Erythroblast (primary cell): Measurements from ENCODE around the gene FAM25A.
"Not testable (repeated sequence)": the region's sequence is repeated elsewhere in the genome, so short reads cannot be mapped to it uniquely, and the experiment has no call there.

ENCODE experiments used
- DNase-seq, 2 experiments: peaks; one replicate each; lab custom pipeline; 2025; lab: John Stamatoyannopoulos, UW
- GATA1 ChIP-seq: IDR thresholded peaks from 2 replicates; pipeline ENCODE4 v1.6.1; 2011; ENCODE audit warnings: low read depth, mild to moderate bottlenecking, control low read depth, low read length, moderate library complexity
- POLR2A ChIP-seq: IDR thresholded peaks from 2 replicates; pipeline ENCODE4 v1.6.1; 2011; ENCODE audit warnings: mild to moderate bottlenecking, low read length

Gene FAM25A

DNA sequence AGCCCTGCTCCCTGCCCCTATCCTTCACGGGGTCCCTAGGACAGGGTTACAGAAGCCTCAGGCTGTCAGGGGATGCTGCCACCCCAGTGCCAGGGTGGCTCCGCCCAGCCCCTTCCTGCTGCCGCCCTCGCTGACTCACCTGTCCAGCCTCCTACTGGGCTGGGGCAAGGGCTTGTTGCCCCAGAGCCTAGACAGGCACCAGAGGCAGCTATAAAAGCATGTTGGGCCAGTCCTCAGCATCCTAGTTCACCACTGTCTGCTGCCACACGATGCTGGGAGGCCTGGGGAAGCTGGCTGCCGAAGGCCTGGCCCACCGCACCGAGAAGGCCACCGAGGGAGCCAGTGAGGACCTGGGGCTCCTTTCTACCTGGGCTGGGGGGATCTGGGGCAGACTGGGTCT lies at the start of gene FAM25A:
Gene FAM25A, plus strand, starts transcription at position 239 of the 400 bp plus-strand sequence. Its CDS starts 31 bp downstream, at position 270.
- DNase-seq = not testable (repeated sequence)

DNA sequence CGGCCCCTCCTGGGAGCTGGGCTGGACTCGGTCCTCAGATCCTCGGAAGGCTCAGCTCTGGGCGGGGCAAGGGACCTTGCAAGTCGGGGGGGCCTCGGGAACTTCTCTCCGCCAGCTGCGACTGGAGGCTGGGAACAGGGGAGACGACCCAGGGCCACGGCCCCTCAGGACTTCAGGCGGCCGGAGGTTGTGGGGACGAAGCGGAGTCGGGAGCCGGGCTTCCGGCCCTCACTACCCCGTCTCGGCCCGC lies 49.2 kb upstream of the FAM25A start:
- no peak for TF ChIP-seq POLR2A
- TF ChIP-seq GATA1 = no peak
- no peak for DNase-seq

DNA sequence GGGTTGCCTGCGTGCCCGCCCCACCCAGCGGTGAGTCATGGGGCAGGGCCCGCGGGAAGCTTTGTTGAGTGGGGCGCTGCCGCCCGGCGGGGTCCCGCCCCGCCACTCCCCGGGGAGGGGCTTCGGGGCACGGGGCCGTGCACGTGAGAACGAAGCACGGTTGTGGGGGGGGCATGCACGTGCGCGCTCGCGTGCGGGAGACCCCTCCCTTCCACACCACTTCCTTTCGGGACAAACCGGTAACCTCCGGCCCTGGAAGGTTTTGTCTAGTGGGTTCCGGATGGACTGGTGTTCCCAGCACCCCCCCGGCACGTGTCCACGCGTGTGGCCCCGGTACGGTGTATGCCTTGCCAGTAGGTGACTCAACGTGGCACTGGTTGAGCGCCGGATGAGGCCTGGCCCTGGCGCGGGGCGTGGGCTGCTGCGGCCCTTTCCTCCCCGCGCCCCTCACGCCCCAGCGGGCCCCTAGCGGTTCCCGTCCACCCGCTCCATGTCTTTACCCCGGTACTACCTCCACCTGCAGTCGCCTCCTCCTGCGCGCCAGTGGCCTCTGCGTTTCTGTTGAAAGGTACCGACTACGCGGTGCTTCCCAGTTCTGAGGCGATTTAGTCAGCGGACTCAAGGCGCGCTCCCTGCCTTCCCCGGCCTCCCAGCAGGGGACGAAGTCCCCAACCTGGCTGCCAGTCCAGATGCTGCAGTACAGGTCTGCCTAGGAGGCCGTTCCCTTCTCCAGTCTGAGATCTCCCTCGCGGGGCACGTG lies 48.7 kb upstream of the FAM25A start:
- TF ChIP-seq GATA1 (no peak), POLR2A (no peak)
- DNase-seq = peak; percentile 69 to 78

DNA sequence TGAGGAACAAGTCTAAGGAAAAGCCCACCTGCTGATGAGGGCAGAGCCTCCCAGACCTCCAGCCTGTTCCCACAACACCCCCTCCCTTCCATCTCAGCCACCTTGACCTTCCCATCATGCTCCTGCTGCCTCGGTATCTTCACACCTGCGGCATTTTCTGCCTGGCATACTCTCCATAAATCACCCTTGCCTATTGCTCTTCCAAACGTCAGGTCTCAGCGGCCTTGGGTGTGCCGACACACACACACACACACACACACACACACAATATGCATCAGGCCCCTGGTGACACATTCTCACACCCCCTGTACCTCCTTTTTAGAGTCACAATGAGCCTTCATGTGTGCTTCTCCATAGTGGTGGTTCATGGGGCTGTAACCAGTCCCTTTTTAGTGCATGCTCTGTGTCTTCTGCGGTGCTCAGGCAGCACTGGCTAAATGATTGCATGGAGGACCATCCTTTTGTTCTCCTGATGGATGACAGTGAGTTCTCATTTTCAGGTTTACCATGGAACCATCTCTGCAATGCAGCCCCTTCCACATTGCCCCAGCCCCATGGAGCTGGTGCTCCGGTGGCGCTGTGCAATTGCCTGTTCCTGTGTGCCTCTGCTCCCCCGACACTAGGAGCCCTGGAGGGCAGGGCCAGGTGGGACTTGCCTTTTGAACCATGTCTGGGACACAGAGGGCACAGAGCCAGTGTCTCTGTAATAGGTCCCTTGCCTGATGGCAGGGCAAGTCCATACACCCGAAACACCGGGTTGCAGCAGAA lies 47.3 kb upstream of the FAM25A start:
- DNase-seq = no peak
- TF ChIP-seq GATA1 (no peak), POLR2A (no peak)

DNA sequence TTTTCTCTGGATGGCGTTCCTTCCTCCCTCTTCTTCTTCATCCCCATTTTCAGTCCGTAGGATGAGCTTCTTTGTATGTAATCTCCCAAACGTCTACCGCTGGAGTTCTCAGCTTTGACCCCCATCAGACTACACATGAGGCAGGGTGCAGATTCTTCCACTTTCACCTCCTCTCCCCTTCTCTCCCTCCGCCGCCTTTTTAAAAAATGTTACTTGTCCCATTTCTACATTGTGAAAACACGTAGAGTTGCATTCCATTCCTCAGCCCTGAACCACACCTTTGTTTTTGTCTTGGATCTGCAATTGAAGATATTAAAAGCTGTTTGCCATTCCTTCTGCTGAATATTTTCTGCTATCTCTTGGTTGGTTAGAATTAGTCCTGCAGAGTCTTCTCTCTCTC lies 45.6 kb upstream of the FAM25A start:
- TF ChIP-seq GATA1 (no peak), POLR2A (no peak)
- DNase-seq = no peak

DNA sequence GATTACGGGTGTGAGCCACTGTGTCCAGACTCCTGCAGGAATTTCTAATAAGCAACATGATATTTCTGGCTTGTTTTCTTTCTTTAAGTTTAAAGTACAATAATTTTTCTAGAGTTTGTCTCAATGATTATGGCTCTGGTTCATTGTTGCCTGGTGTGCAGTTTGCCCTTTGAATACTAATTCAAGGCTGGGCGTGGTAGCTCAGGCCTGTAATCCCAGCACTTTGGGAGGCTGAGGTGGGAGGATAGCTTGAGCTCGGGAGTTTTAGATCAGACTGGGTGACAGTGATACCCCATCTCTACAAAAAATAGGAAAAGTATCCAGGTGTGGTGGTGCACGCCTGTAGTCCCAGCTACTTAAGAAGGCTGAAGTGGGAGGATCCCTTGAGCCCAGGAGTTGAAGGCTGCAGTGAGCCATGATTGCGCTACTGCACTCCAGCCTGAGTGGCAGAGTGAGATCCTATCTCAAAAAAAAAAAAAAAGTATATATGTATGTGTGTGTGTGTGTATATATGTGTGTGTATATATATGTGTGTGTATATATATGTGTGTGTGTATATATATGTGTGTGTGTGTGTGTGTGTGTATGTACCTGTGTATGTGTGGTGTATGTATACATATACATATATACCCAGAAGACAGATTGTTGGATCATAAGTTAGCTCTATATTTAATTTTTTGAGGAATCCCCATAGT lies 43.6 kb upstream of the FAM25A start:
- DNase-seq = no peak
- TF ChIP-seq POLR2A = no peak
- no peak for TF ChIP-seq GATA1

DNA sequence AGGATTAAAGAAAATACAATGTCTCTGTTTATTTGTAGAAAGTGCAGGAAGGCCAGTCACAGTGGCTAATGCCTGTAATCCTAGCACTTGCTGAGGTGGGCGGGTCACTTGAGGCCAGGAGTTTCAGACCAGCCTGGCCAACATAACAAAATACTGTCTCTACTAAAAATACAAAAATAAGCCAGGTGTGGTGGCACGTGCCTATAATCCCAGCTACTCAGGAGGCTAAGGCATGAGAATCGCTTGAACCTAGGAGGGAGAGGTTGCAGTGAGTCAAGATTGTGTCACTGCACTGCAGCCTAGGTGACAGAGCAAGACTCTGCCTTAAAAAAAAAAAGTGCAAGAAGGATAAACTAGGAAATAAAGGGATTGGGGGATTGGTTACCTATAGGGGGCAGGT lies 41.6 kb upstream of the FAM25A start:
- DNase-seq = not testable (repeated sequence)

DNA sequence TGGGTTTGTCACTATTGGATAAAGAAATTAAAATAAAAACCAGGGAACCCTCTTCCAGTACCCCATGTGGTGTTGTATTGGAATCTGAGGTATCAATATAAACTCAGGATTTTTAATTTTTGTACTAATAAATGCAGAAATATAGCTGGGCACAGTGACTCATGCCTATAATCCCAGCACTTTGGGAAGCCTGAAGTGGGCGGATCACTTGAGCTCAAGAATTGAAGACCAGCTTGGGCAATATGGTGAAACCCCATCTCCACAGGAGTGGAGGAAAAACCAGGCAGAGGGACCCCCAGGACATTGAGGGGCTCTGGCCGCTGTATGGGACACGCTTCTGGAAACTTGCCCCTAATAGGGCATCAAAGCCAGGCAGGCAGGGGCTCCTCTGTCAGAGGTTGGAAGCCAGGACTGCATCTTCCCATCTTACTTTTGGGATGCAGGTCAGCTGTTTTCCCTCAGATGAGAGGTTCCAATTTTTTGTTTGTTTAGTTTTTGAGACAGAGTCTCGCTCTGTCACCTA lies 40.7 kb upstream of the FAM25A start:
- no peak for TF ChIP-seq GATA1
- TF ChIP-seq POLR2A = no peak
- DNase-seq = no peak

DNA sequence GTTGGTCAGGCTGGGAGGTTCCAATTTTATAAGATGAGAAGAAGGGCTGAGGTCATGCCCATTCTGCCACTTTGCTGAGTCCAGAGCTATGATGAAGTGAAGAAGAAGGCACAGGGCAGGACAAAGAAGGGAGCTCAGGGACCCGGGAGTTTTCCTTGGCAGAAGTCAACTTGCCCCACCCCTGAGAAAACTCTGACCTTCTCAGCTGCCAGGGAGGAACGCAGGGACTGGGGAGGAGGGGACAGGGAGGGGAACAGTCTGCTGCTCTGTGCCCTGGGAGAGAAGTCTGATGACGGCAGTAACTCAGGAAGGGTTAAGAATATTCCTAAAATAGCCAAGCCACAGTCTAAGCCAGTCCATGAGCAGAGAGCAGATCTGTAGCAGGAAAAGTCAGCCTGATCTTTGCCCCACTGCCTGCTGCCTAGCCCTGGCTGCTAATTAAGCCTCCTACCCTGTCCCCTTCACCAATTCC lies 40.1 kb upstream of the FAM25A start:
- no peak for DNase-seq
- TF ChIP-seq POLR2A = no peak
- TF ChIP-seq GATA1 = no peak

DNA sequence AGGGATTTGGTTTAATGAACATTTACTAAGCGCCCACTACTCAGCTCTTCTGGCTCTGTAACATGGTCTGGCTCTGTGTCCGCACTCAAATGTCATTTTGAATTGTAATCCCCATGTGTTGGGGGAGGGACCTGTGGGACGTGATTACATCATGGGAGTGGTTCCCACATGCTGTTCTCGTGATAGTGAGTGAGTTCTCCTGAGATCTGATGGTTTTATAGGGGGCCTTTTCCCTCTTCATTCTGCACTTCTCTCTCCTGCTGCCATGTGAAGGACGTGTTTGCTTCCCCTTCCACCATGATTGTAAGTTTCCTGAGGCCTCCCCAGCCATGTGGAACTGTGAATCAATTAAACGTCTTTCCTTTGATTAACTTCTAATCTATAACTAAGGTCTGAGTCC lies 39.1 kb upstream of the FAM25A start:
- DNase-seq = peak; percentile 10 to 51

DNA sequence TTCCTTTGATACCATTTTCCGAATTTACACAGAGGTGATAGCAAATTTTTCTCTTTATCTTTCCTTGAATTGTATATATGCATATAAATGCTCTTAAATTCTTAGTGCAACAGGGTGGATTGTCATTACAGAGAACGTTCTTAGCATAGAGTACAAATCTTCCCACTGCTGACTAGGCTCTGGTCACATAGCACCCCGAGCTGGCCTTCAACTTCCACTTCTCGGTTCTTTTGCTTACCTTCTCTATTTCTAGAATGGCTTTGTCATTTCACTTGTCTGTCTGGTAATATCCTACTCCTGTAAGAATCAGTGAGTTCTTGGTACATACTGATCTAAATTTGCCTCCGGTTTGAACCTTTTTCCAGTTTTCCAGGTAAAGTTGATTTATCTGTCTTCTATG lies 38.4 kb upstream of the FAM25A start:
- no peak for TF ChIP-seq POLR2A
- TF ChIP-seq GATA1 = no peak

DNA sequence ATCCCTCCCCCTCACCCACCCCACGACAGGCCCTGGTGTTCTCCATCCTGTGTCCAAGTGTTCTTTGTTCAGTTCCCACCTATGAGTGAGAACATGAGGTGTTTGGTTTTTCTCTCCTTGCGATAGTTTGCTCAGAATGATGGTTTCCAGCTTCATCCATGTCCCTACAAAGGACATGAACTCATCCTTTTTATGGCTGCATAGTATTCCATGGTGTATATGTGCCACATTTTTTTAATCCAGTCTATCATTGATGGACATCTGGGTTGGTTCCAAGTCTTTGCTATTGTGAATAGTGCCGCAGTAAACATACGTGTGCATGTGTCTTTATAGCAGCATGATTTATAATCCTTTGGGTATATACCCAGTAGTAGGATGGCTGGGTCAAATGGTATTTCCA lies 35.6 kb upstream of the FAM25A start:
- not testable (repeated sequence) for DNase-seq

More for the DNA sequence above, 38.4 kb upstream of the FAM25A start:
- DNase-seq = no peak

DNA sequence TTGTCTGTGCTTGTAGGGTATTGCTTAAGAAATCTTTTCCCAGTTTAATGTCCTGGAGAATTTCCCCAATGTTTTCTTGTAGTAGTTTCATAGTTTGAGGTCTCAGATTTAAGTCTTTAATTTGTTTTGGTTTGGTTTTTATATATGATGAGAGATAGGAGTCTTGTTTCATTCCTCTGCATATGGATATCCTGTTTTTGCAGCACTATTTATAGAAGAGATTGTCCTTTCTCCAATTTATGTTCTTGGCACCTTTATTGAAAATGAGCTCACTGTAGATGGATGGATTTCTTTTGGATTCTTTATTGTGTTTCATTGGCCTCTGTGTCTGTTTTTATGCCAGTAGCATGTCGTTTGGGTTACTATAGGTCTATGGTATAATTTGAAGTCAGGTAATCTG lies 31.6 kb upstream of the FAM25A start:
- DNase-seq = no peak
- no peak for TF ChIP-seq GATA1
- TF ChIP-seq POLR2A = no peak

DNA sequence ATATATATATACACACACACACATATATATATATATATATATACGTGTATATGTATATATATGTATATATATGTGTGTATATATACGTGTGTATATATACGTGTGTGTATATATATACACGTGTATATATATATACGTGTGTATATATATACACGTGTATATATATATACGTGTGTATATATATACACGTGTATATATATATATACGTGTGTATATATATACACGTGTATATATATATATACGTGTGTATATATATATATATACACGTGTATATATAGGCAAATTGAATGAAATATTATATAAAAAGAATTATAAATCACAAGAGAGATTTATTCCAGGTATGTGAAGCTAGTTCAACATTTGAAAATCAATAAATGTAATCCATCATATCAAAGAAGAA lies 28.7 kb upstream of the FAM25A start:
- not testable (repeated sequence) for DNase-seq

DNA sequence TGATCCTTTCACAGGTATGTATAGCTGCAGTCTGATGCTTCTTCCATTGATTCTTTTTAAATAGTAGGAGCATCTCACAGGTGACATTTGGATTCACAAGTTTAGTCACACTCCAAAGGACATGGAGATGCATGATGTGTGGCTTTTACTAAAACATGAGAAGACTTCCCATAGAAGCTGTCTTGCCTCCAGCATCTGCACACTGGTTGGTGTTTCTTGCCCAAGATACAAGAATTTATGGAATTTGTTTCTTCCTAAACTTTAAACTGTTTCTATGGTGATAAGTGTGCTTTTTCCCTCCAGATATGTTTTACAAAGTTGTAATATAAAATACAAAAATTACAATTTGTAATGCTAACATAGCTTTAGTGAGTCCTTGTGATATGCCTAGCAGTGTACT lies 27.6 kb upstream of the FAM25A start:
- no peak for DNase-seq
- TF ChIP-seq POLR2A (no peak), GATA1 (no peak)
